Spleen (tissue), 7 donors: ENCODE data around the gene COBL.

Experiments
- POLR2A ChIP-seq, 3 donors: fragments of 450-650 bp; IDR thresholded peaks; one replicate each; pipeline ENCODE4 v1.5.1; 2017; ENCODE audit warnings: antibody characterized with exemption in 3 of 3, mild to moderate bottlenecking in 1 of 3
- TF ChIP-seq, protein P1 (sequence below), 11 experiments: fragments of 200-600 bp in 7 of 11; fragments of 450-650 bp in 4 of 11; sonication (generic) in 4 of 11; IDR thresholded peaks in 8 of 11; conservative IDR thresholded peaks in 3 of 11; 1 replicate in 7 of 11; 2 replicates in 4 of 11; pipeline versions ENCODE4 v1.4.0 to v1.8.0; 2016 to 2021; ENCODE audit warnings: antibody characterized with exemption in 11 of 11, inconsistent platforms in 4 of 11, mild to moderate bottlenecking in 1 of 11
- donor health status: DM: no; HTN: no; CAD: no; lungs with moderate emphysema.
- donor health status: DM: no; HTN: no; CAD: no.
- donor health status: DM: no; HTN: no; CAD: no.

DNA sequence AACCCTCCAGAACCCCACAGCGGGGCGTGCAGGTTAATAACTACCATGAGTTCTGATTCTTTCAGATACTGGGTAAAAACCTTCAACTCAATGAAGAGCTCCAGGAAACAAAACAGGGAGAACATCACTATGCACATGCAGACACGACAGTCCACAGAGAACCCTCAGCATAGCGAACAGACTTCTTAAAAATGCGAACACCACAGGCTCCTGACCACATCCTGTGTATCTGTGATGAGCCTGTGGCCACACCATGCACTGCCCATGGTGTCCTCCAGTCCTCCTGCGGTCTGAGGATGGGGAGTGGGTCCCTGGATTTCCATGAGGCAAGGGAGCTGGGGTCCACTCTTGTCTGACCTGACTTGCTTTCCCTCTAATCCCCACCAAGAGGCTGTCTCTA is 107.2 kb downstream of the COBL start:
- no peak for TF ChIP-seq POLR2A (IDR thresholded peaks at IDR 0.05)
- TF ChIP-seq, protein P1, sequence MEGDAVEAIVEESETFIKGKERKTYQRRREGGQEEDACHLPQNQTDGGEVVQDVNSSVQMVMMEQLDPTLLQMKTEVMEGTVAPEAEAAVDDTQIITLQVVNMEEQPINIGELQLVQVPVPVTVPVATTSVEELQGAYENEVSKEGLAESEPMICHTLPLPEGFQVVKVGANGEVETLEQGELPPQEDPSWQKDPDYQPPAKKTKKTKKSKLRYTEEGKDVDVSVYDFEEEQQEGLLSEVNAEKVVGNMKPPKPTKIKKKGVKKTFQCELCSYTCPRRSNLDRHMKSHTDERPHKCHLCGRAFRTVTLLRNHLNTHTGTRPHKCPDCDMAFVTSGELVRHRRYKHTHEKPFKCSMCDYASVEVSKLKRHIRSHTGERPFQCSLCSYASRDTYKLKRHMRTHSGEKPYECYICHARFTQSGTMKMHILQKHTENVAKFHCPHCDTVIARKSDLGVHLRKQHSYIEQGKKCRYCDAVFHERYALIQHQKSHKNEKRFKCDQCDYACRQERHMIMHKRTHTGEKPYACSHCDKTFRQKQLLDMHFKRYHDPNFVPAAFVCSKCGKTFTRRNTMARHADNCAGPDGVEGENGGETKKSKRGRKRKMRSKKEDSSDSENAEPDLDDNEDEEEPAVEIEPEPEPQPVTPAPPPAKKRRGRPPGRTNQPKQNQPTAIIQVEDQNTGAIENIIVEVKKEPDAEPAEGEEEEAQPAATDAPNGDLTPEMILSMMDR (IDR thresholded peaks at IDR 0.05 in 8 of 11, conservative IDR thresholded peaks at IDR 0.05 in 3 of 11), result no peak
